Keratinocyte (primary cell): Measurements from ENCODE around the gene RHBDD3.

Experiments
- EZH2 ChIP-seq: IDR thresholded peaks from one replicate; pipeline ENCODE4 v1.6.1; 2012; ENCODE audit warnings: inconsistent platforms, mild to moderate bottlenecking, low read length, moderate library complexity
- TF ChIP-seq, protein P1 (sequence below), 3 experiments: IDR thresholded peaks in 1 of 3; conservative IDR thresholded peaks in 1 of 3; optimal IDR thresholded peaks in 1 of 3; 2 replicates in 2 of 3; 3 replicates in 1 of 3; pipeline versions ENCODE3 to v1.5.1; 2011; ENCODE audit warnings: low read length in 3 of 3, mild to moderate bottlenecking in 3 of 3, moderate library complexity in 2 of 3, control low read depth in 1 of 3, inconsistent platforms in 1 of 3; ENCODE audit not compliant: insufficient read depth in 2 of 3; ENCODE audit errors: extremely low read depth in 1 of 3

DNA sequence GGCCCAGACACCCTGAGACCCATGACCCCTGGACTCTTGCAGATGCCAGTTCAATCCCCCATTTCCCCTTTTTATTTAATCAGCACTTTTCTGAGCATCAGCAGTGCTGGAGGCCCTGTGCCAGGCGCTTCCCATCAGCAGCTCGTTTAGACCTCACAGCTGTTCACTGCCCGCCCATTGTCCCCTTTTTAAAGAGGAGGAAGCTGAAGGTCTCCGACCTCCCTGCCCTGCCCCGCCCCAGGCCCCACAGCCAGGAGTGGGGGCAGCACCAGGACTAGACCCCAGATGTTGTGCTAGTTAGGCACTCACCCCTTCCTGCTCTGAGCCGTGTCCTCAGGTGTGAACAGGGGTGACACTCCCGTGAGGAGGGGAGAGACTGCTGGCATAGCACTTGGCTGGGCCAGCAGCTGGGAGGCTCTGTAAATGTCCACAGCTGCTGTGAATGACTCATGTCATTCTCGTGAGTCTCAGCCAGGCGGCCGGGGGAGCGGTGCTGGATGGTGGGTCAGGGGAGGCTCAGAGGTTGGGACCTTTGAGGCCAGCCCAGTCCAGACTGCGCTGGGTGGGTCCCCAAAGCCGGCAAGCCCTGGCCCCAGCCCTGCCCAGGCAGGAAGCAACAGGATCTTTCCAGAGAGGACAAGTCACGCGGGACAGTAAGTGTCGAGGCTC lies 42.2 kb downstream of the RHBDD3 start:
- TF ChIP-seq, protein P1, sequence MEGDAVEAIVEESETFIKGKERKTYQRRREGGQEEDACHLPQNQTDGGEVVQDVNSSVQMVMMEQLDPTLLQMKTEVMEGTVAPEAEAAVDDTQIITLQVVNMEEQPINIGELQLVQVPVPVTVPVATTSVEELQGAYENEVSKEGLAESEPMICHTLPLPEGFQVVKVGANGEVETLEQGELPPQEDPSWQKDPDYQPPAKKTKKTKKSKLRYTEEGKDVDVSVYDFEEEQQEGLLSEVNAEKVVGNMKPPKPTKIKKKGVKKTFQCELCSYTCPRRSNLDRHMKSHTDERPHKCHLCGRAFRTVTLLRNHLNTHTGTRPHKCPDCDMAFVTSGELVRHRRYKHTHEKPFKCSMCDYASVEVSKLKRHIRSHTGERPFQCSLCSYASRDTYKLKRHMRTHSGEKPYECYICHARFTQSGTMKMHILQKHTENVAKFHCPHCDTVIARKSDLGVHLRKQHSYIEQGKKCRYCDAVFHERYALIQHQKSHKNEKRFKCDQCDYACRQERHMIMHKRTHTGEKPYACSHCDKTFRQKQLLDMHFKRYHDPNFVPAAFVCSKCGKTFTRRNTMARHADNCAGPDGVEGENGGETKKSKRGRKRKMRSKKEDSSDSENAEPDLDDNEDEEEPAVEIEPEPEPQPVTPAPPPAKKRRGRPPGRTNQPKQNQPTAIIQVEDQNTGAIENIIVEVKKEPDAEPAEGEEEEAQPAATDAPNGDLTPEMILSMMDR (optimal IDR thresholded peaks at IDR 0.05 in 1 of 3, IDR thresholded peaks at IDR 0.05 in 1 of 3, conservative IDR thresholded peaks at IDR 0.05 in 1 of 3; ENCODE audit: extremely low read depth in 1 of 3, insufficient read depth in 2 of 3, low read length in 3 of 3) = no peak
- no peak for TF ChIP-seq EZH2
